HG03175 (cell line): Measurements from ENCODE around the gene RHEB.

ENCODE experiments used
- ATAC-seq: cut with Tn5 transposase; IDR thresholded peaks from one replicate; pipeline ENCODE4 v1.9.1; 2021; ENCODE audit warnings: mild to moderate bottlenecking, moderate library complexity; ENCODE audit not compliant: unreplicated experiment

RHEB gene

GRCh38 chr7:151423226-151423625 is 96.5 kb downstream of the RHEB start:
- ATAC-seq: no peak

GRCh38 chr7:151422212-151422611 is 97.5 kb downstream of the RHEB start:
- ATAC-seq: no peak

GRCh38 chr7:151420144-151420543 is 99.6 kb downstream of the RHEB start:
- ATAC-seq: no peak

GRCh38 chr7:151416941-151417315 is 102.8 kb downstream of the RHEB start:
- no peak for ATAC-seq

- ATAC-seq: no peak
These were observed 103.4 kb downstream of the RHEB start for GRCh38 chr7:151416112-151416940.
